K562 (cell line): ENCODE data around the gene CTDSPL. TPM values are rescaled to one million over a fixed set of nuclear protein-coding genes. Genes with fewer than 3 reads are reported as not detected.

Experiments used
- ATAC-seq: fragments of 200-7000 bp; cut with Tn5 transposase; 3 replicates; pipeline ENCODE4 v1.9.1; 2020; ENCODE audit warnings: moderate library complexity
- BruUV-seq: library from RNA; stranded (reverse); fragments of 400-500 nt; replicated peaks from 2 replicates; lab custom pipeline; 2021; lab: Mats Ljungman, UMichigan
- CTCF ChIA-PET: fragments of 300-600 bp; formaldehyde crosslinking; extraction: SDS; loops from one replicate; lab custom pipeline; 2021; ENCODE audit warnings: low intra/inter-chr PET ratio; lab: Yijun Ruan, JAX
- POLR2A ChIA-PET: fragments of 300-600, 350-650 bp; sonication (Branson Sonifier 250); formaldehyde crosslinking; extraction: SDS; loops from one replicate; lab custom pipeline; 2021; ENCODE audit warnings: antibody characterized with exemption, inconsistent platforms; lab: Yijun Ruan, JAX
- DNase-seq, 4 experiments: peaks; one replicate each; pipeline versions ENCODE4 v3.0.0 to v3.0.0-alpha.2; 2011 to 2018; ENCODE audit warnings: low spot score in 3 of 4, mixed read lengths in 3 of 4; ENCODE audit errors: extremely low read depth in 1 of 4
- FAIRE-seq: peaks from 2 replicates; lab custom pipeline; 2011; peaks lifted over from hg19 to GRCh38; lab: Jason Lieb, UNC
- H2AFZ ChIP-seq: 2 replicates; pipeline ENCODE4 v1.6.0; 2011; ENCODE audit warnings: low read depth, low read length, control low read depth, inconsistent platforms
- H3K27ac ChIP-seq: fragments of 200-600 bp; 3 replicates; pipeline ENCODE4 v1.8.0; 2011; ENCODE audit warnings: low read depth, mild to moderate bottlenecking, control low read depth, inconsistent platforms, low read length, moderate library complexity, mixed read lengths; ENCODE audit errors: extremely low read depth
- H3K27me3 ChIP-seq, 2 experiments: fragments of 300-600 bp in 1 of 2; 2 replicates in 1 of 2; 3 replicates in 1 of 2; pipeline versions ENCODE4 v1.6.0 to v1.8.0; 2011; ENCODE audit warnings: inconsistent platforms in 2 of 2, low read length in 2 of 2, mild to moderate bottlenecking in 1 of 2, mixed read lengths in 1 of 2, moderate library complexity in 1 of 2; ENCODE audit not compliant: control insufficient read depth in 2 of 2, insufficient read depth in 2 of 2
- H3K36me3 ChIP-seq: fragments of 300-600 bp; 3 replicates; pipeline ENCODE4 v1.8.0; 2011; ENCODE audit warnings: mild to moderate bottlenecking, low read length, inconsistent platforms; ENCODE audit not compliant: control insufficient read depth, insufficient read depth
- H3K4me1 ChIP-seq, 2 experiments: fragments of 200-600 bp in 1 of 2; replicated peaks in 1 of 2; 2 replicates in 1 of 2; 3 replicates in 1 of 2; pipeline versions ENCODE4 v1.5.1 to v1.8.0; 2011; ENCODE audit warnings: inconsistent platforms in 2 of 2, low read length in 2 of 2, mild to moderate bottlenecking in 1 of 2, mixed read lengths in 1 of 2, moderate library complexity in 1 of 2; ENCODE audit not compliant: control insufficient read depth in 2 of 2, insufficient read depth in 2 of 2
- H3K4me2 ChIP-seq: 2 replicates; pipeline ENCODE4 v1.6.1; 2011; ENCODE audit warnings: low read length, control low read depth, inconsistent platforms, mixed read lengths; ENCODE audit not compliant: insufficient read depth
- H3K4me3 ChIP-seq: fragments of 200-600 bp; sonication (generic), shearing (Covaris generic); 2 replicates; pipeline ENCODE4 v1.5.1; 2016; ENCODE audit warnings: control low read depth, inconsistent platforms
- H3K79me2 ChIP-seq: fragments of 200-600 bp; 3 replicates; pipeline ENCODE4 v1.8.0; 2011; ENCODE audit warnings: low read length, inconsistent platforms; ENCODE audit not compliant: control insufficient read depth, insufficient read depth
- H3K9ac ChIP-seq, 2 experiments: 2 replicates each; pipeline versions ENCODE4 v1.6.0 to v1.6.1; 2011; ENCODE audit warnings: low read depth in 2 of 2, low read length in 2 of 2, control low read depth in 1 of 2, inconsistent platforms in 1 of 2, mild to moderate bottlenecking in 1 of 2, mixed read lengths in 1 of 2; ENCODE audit not compliant: insufficient read depth in 1 of 2
- H3K9me1 ChIP-seq: one replicate; pipeline ENCODE4 v1.6.0; 2011; ENCODE audit warnings: inconsistent platforms, mild to moderate bottlenecking, low read length, moderate library complexity; ENCODE audit not compliant: control insufficient read depth, insufficient read depth
- H3K9me3 ChIP-seq: replicated peaks from 2 replicates; pipeline ENCODE4 v1.5.1; 2011; ENCODE audit warnings: low read depth, low read length, inconsistent platforms; ENCODE audit not compliant: control insufficient read depth, insufficient read depth
- H4K20me1 ChIP-seq: replicated peaks from 2 replicates; pipeline ENCODE4 v1.6.1; 2011; ENCODE audit warnings: low read length, inconsistent platforms, mixed read lengths; ENCODE audit not compliant: control insufficient read depth, insufficient read depth
- GTF2F1 ChIP-seq: IDR thresholded peaks from 2 replicates; pipeline ENCODE4 v1.6.1; 2011; ENCODE audit warnings: low read depth, low read length, improper control_type of control experiment
- MEIS2 ChIP-seq: fragments of 450-650 bp; IDR thresholded peaks from 2 replicates; pipeline ENCODE4 v1.6.1; 2014; ENCODE audit warnings: mild to moderate bottlenecking; ENCODE audit not compliant: partially characterized antibody
- RAD21 ChIP-seq, 2 experiments: fragments of 250-450 bp in 1 of 2; fragments of 450-650 bp in 1 of 2; sonication (Bioruptor Pico) in 1 of 2; formaldehyde crosslinking in 1 of 2; IDR thresholded peaks in 1 of 2; conservative IDR thresholded peaks in 1 of 2; 2 replicates each; pipeline versions ENCODE4 v1.4.0 to v1.8.0; 2020 to 2022; ENCODE audit warnings: mild to moderate bottlenecking in 2 of 2, moderate library complexity in 1 of 2
- YY1 ChIP-seq, 3 experiments: IDR thresholded peaks; 2 replicates each; pipeline ENCODE4 v1.6.1; 2011; ENCODE audit warnings: low read length in 2 of 3, mild to moderate bottlenecking in 2 of 3, moderate library complexity in 2 of 3, borderline replicate concordance in 1 of 3, control low read depth in 1 of 3, low read depth in 1 of 3; ENCODE audit not compliant: insufficient read depth in 3 of 3, insufficient replicate concordance in 2 of 3, control insufficient read depth in 1 of 3, insufficient read length in 1 of 3; ENCODE audit errors: extremely low read depth in 1 of 3
- ZNF224 ChIP-seq: sonication (generic); formaldehyde crosslinking; IDR thresholded peaks from 2 replicates; pipeline ENCODE4 v1.8.0; 2022; ENCODE audit warnings: mild to moderate bottlenecking, missing genetic modification reagents
- WGBS: fragments of 100-300 bp; shearing (Covaris generic); methylation state at CpG from one replicate; pipeline ENCODE4 v1.1.6; 2016; ENCODE audit warnings: low coverage, mixed read lengths; ENCODE audit not compliant: insufficient coverage; ENCODE audit errors: missing lambda C conversion rate; 5-methylcytosine and 5-hydroxymethylcytosine counted together
- in situ Hi-C: fragments of 300-500 bp; cut with MboI; formaldehyde crosslinking; loops from 4 replicates; pipeline ENCODE4 v1.15.0; 2018; ENCODE audit warnings: inconsistent platforms, mixed read lengths
- intact Hi-C: fragments of 100-400 bp; cut with micrococcal nuclease; formaldehyde crosslinking; loops from 2 replicates; pipeline ENCODE4 v1.14.2; 2022
- polyA plus RNA-seq, 8 experiments: library from polyadenylated mRNA; depleted of rRNA in 4 of 8; stranded (reverse) in 5 of 8; unstranded in 3 of 8; fragments of >200 nt; fragmentation: Nextera tagmentation in 2 of 8; fragmentation: Illumina TruSeq in 1 of 8; extraction: Ambion mirVana in 2 of 8; extraction: Trizol in 1 of 8; gene quantifications; 2 replicates each; pipeline versions ENCODE4 v1.2.1 to v1.2.3, GENCODE V29; 2011 to 2014; ENCODE audit warnings: inconsistent platforms in 1 of 8, missing spikeins in 1 of 8
- total RNA-seq, 7 experiments: library from RNA; depleted of rRNA in 6 of 7; stranded (reverse); fragments of >200 nt in 6 of 7; fragmentation: Illumina TruSeq in 2 of 7; extraction: Trizol in 2 of 7; gene quantifications; 2 replicates each; pipeline versions ENCODE4 v1.2.1 to v1.2.3, GENCODE V29; 2011 to 2021; ENCODE audit warnings: low replicate concordance in 1 of 7
- TF ChIP-seq, protein P1 (sequence below), 2 experiments: IDR thresholded peaks in 1 of 2; conservative IDR thresholded peaks in 1 of 2; 2 replicates each; pipeline ENCODE4 v1.6.1; 2016; ENCODE audit warnings: low read depth in 2 of 2, mild to moderate bottlenecking in 1 of 2, missing compliant biosample characterization in 1 of 2, missing genetic modification characterization in 1 of 2, moderate library complexity in 1 of 2

CTDSPL gene
- total and polyA plus RNA-seq, 9 of the 15 experiments (the other 6 are each of a cell fraction or from before 2014, with no cell fraction given), result 5.1 to 19.3 (median 11.3) TPM

DNA sequence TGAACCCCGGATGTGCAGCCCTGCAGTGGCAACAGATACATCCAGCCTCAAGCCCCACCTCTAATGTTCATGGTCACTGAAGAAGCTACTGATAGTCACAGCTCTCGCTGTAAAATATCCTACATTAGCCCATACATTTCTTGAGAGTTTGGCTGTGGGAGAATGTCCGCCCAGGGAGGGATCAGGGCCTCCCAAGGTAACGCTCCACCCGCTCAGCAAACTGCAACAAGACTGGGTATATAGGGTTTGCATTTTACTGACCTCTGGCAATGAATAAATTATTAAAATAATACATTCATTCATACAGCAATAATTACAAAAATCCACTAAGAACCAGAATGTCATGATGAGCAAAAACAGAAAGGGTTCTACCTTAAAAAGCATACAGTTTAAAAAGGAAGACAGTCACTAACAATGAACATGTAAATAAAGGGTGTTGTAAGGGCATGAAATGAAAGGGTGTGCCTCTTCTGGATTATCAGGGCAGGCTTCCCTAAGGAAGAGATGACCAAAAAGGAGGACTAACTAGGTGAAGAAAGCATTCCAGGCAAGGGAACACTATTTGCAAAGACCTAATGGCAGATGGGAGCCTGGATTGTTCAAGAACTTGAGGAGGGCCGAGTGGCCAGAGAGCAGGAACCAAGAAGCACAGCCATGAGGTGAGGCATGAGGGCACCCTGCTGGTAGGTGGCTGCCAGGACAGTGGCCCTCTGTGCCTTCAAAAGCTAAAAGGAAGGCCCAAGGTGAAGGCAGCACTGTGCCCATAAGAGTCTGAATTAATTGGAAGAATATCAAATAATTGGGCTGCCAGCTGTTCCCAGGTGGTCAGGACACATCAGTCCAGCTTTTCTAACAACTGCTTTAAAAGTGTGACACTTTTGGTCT is 28.1 kb upstream of the CTDSPL start (continued):
- TF ChIP-seq YY1 (IDR thresholded peaks at IDR 0.05; ENCODE audit: borderline replicate concordance in 1 of 3, control insufficient read depth in 1 of 3, extremely low read depth in 1 of 3, insufficient read depth in 3 of 3, insufficient read length in 1 of 3, insufficient replicate concordance in 2 of 3, low read depth in 1 of 3, low read length in 2 of 3) (no peak), ZNF224 (no peak), RAD21 (CRISPR knock-in tag; conservative IDR thresholded peaks at IDR 0.05 in 1 of 2, IDR thresholded peaks at IDR 0.05 in 1 of 2) (peak in 1 of 2 experiments; percentile 12; a peak in 1 of 4 replicates)
- TF ChIP-seq, all 486 proteins: peak for 2

DNA sequence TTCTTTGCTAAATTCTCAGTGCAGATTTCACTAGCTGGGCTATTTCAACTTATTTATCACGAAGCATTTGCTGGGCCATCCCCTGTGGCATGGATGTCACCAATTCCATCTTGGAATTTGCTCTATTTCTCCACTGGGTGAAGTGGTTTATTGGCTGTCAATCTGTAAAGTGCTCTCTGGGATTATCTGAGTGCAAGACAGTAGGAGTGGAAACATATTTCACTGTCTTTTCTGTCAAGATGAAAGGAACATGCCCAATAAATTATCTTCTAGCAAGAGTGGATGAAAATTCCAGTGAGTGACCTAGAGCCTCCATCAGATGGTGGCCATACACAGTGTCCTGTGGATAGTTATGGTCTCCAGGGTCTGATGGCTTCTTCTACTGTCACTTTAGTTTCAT is 25.1 kb upstream of the CTDSPL start:
- no peaks in the 10 kb centered on the region for H4K20me1 ChIP-seq
- no peaks in the 10 kb centered on the region for H3K79me2 ChIP-seq
- H3K27me3 ChIP-seq, result peaks cover 2 to 8% of the 10 kb centered on the region in 2 experiments; a peak in 2 of 5 replicates
- peak; percentile 12 for TF ChIP-seq MEIS2
- TF ChIP-seq, protein P1, sequence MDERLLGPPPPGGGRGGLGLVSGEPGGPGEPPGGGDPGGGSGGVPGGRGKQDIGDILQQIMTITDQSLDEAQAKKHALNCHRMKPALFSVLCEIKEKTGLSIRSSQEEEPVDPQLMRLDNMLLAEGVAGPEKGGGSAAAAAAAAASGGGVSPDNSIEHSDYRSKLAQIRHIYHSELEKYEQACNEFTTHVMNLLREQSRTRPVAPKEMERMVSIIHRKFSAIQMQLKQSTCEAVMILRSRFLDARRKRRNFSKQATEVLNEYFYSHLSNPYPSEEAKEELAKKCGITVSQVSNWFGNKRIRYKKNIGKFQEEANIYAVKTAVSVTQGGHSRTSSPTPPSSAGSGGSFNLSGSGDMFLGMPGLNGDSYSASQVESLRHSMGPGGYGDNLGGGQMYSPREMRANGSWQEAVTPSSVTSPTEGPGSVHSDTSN (CRISPR knock-in tag; IDR thresholded peaks at IDR 0.05; ENCODE audit: low read depth), result no peak
- TF ChIP-seq, protein P1 (tag; conservative IDR thresholded peaks at IDR 0.05; ENCODE audit: low read depth), result peak; percentile 73
- TF ChIP-seq GTF2F1, result no peak
- in situ Hi-C loops (no loop called here), intact Hi-C loops (no loop called here)
- no peak overlapping the region for H3K4me3 ChIP-seq
- WGBS, result 0% methylated on average over 1 of the region's 1 CpG
- no peaks in the 10 kb centered on the region for H3K36me3 ChIP-seq
- DNase-seq (no peak), FAIRE-seq (no peak), ATAC-seq (no peak)
- ChIA-PET POLR2A (no interaction called here), CTCF (no interaction called here)
- no peak overlapping the region for H3K27ac ChIP-seq
- no peak overlapping the region for H3K4me2 ChIP-seq
- H2AFZ ChIP-seq, result no peak overlapping the region
- H3K9me3 ChIP-seq, result no peaks in the 10 kb centered on the region
- no peak overlapping the region for H3K9ac ChIP-seq
- H3K4me1 ChIP-seq, result peaks cover 0 to 3% of the 10 kb centered on the region in 2 experiments; a peak in 3 of 5 replicates
- no peaks in the 10 kb centered on the region for H3K9me1 ChIP-seq
- BruUV-seq, result no TSS peak
